GM21526 (cell line): ENCODE measurements around the gene TCF7L2.
"Not testable (repeated sequence)": the region's sequence is repeated elsewhere in the genome, so short reads cannot be mapped to it uniquely, and the experiment has no call there.

Source experiments
- ATAC-seq: cut with Tn5 transposase; IDR thresholded peaks from one replicate; pipeline ENCODE4 v1.9.1; 2021; ENCODE audit warnings: moderate library complexity; ENCODE audit not compliant: unreplicated experiment, low FRiP score

Gene TCF7L2

DNA sequence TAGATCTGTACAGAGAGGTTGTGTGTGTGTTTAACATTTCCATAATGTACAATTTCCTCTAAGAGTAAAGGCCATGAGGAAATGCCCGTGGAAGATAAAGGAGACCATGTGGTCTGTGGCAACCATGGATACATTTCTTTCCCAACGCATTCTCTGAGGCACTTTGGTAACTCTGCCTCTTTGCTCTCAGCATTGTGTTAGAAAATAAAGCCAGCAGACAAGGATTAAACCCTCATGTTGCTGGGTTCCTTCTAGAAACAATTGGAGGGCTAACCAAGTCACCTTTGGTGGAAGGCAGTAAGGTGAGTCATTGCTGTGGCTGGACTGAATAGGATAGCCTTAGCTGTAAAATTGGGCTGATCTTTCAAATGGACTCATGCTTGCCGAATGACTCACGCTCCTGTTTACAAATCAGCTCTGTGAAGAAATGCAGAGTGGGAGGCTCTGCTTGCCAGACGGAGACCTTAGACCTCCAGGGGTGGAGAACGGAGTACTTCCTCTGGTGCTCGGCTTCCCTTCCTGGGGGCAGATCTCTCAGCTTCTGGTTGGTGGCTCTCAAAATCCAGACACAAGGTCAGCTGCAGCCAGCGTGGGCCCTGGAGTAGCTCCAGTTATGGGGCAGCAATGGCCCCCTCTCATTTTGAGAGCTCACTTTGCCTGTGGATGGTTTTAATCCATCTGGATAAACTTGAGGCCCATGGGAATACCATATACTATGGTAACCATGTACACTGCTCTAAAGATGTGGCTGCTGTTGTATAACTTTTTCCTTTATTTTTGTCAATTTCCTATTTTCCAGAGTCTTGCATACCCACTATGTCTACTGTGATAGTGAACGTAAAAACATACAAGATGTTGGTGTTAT is 137.3 kb downstream of the TCF7L2 start:
- ATAC-seq = no peak

DNA sequence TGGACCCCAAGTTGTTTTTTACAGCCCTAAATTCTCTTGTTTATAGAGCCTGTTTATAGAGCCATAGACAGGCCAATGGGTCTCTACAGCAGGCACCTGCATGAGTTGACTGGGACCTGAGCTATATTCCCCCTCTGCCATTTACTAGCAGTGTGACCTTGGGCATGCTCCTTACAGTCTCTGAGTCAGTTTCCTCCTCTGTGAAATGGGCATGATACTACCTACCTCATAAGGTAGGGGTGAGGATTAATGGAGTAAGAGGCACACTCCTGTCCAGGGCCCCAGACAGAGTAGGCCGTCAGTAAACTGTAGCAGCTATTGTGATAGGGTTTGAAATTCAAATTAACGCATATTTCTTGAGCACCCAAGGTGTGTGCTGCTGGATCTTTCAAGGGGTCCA is 138.1 kb downstream of the TCF7L2 start:
- ATAC-seq = no peak

DNA sequence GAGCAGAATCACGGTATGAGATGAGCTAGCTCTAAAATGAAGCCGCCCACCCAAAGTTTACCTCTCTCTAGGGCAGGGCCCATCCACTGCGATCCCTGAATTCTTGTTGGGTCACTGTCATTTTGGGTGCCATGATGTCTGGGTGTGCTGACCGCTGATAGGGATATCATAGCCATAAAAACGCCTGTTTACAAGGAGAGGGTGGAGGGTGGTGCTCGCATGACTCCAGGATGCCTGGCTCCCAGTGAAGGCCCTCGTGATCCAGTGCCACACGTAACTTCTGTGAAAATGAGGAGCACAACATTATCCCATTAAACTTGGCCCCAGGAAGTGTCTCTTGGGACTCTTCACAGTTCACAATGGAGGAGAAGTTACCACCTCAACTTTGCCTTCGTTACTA is 139.5 kb downstream of the TCF7L2 start:
- ATAC-seq = no peak

DNA sequence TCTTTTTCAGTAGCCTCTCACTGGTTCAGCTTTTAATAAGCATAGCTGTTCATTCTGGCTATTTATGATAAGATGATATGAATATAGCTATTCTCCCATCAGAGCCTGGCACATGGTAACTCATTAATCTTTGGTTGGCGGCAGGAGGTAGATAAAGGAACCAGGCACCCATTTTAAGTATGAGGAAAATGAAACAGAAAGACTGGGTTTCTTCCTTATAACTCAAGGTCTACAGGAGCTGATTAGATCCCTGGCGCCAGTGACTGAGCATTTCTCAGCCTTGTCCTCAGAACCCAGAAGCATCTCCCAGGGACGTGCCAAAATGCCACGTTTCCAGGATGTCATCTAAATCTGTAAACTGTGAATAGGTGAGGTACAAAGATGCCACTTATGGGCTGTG is 141.9 kb downstream of the TCF7L2 start:
- ATAC-seq = no peak

DNA sequence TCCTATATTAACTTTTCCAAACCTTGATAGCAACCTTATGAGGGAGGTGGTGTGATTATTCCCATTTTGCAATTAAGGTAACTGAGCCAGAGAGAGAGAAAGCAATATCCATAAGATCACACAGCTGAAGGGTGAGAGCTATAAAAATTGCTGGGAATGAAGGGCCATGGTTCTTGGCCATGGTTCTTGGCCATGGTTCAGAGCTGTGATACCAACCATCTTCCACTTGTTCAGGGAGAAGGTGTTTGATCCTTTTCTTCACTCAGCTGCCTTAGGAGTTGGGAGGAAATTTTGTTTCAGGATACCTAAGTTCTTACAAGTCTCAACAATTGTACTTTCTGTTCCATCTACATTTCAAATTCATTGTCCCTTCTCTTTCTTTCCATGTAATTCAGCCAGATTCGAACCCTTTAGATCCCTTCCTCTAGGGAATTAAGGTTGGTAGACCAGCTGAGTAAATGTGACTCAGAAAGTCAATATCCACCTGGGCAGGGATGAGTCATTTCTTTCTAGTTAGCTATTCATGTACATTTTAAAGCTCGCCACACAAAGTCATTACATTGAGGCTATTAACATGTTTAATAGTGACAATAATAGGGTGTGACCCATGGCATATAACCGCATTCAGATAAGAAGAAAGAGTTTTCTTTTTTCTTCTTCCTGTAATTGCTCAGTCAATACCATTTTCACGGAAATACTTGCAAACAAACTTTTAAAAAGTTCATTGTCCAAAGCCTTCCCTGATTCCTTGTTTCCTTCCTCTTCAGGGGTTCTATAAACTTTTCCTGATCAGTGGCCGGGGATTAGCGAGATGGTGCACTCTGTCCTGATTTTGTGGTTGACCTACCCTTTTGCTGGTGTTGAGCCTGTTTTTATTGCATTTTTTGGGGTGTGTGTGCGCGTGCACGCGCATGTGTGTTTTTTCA is 143.4 kb downstream of the TCF7L2 start:
- no peak for ATAC-seq

DNA sequence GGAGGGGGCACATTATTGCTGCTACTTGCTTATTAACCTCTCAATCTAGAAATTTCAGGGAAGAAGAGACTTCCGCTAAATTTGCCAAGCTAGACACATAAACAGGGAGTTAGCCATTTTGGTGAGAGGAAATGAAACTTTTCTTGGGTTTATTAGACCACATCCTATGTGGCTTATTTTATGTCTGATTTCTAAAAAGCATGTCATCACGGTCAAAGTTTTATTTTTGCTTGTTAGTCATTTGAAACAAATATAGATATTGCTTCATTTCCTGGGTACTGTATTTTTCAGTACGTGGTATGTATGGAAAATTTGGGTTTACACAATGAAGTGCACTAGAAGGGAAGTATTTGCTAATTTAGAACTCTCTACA is 144.1 kb downstream of the TCF7L2 start:
- peak; percentile 65 for ATAC-seq

DNA sequence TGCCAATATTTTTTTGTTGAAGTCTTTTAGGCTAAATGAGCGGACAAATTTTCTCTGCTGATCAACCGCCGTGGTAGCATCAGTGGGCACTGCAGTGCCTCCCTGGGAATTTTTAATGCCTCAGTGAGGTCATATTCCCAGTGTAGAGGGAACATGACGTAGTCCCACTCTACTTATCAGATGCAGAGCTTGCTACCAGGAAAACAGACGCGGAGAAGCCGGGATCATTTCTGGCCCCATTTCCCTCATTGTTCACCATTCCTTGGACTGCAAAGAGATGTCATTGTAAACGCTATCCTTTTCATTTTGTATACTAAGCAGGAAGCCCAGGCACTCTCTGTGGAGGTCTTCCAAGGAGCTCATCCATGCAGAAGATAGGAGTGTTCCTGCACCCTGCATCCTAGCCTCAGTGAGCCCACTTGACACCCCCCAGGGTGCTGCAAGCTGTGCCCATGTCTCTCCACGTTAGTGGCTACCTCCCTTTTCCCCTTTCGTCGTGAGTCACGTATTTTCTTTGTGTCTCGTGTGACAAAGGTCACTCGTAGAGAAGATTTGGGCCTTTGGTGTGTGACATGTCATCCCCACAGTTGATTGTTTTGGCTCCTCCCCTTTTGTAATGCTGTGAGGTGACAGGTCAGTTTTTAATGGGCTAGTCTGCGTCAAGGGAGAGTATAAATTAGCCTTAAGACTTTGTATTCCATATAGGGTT is 145.5 kb downstream of the TCF7L2 start:
- no peak for ATAC-seq

DNA sequence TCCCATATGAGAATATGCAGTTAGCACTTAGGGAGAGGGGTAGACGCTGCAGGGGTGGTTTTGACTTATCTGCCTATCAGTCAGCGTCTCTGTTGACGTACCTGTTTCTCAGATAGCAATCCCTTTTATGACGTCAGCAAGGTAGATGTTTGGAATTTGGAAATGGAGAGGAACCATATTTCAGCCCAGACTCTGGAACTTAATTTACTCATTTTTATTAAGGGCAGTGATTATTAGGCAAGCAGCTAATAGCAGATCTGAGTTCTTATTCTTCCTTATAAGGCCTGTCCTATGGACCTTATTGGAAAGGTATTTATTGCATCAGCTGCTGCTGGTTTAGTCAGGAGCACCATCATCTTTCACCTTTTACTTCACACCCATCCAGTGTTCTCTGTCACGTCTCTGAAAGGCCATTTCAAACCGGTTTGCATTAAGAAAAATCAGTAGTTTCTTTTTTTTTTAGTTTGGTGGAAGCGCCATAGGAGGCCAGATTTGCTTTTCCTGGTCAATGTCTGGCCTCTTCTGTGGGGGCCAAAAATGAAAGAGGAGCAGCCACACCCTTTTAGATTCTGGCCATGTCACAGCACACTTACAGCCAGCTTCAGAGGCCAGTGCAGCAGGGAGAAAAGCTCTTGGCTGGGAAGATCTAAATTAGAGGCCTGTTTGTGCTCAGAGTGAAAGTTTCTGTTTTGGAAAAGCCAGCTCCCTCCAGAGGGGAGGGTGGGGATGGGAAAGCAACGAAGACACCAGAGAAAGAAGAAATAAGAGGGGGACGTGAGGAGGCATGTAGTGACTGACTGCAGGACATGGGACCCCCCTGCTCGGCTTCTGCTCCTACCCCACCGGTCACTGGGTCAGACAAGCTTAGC is 146.3 kb downstream of the TCF7L2 start:
- ATAC-seq = no peak

DNA sequence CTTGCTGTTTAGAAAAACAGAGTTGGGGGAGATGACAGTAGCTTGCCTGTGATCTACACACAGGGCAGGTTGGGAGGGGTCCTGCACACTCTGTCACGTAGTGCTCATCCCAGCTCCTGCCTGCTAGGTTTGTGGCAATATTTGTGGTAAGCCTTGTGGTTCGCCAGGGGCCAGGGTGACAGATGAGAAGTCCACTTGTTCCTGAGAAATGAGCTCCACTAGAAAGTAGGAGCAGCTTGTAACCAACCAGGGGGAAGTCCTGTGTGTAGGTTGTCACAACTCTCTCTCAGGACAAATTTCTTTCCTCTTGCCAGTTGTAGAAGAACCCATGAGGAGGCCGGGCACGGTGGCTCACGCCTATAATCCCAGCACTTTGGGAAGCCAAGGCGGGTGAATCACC is 147.0 kb downstream of the TCF7L2 start:
- no peak for ATAC-seq

DNA sequence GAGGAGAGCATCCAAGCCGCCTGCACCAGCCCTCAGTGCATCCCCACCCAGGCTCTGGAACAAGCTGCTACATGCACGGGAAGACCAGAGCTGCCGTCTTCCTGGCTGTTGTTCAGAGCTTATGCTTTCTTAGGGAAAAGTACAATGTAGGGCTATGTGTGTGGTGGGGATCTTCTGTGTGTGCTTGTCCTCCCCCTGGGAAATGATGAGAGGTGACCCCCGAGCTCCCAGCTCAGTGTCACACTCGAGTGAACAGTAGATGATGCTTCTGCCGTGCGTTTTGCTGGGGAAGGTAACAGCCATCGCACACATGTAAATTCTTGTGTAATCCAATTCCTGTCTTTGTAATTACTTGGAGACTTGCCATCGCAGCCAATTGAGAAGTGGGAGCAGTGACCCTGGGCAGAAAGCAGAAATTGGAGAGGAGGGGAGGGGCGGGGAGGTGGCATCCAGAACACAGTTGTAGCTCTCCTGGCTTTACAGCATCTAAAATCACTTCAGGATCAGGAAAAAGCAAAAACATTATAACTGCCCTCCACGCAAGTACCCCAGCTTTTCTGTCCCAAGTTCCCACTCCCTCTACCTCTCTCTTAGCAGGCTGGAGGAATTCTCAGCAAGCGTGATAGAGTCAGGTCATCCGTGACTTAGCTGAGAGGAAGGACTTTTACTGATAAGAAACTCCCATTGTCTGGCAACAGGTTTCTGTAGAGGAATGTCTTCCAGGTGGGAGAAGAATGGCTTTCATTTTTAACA is 149.6 kb downstream of the TCF7L2 start:
- no peak for ATAC-seq

DNA sequence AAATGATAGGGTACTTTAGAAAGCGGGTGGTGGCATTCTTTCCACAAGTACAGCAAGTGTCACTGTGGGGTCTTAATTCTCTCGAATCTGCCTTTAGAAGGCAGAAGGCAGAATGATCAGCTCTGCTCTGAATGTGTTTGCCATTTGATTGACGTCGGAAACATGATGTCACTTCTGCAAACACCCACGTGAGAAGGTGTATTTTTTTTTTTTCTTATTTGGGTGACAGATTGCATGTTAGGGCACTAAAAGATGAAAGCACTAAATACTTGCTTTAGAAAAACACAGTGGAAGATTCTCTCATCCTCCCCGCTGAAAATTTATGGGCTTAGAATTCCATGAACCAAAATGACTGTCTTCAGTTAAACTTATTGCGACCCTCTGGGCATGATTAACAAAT is 150.2 kb downstream of the TCF7L2 start:
- ATAC-seq = no peak

DNA sequence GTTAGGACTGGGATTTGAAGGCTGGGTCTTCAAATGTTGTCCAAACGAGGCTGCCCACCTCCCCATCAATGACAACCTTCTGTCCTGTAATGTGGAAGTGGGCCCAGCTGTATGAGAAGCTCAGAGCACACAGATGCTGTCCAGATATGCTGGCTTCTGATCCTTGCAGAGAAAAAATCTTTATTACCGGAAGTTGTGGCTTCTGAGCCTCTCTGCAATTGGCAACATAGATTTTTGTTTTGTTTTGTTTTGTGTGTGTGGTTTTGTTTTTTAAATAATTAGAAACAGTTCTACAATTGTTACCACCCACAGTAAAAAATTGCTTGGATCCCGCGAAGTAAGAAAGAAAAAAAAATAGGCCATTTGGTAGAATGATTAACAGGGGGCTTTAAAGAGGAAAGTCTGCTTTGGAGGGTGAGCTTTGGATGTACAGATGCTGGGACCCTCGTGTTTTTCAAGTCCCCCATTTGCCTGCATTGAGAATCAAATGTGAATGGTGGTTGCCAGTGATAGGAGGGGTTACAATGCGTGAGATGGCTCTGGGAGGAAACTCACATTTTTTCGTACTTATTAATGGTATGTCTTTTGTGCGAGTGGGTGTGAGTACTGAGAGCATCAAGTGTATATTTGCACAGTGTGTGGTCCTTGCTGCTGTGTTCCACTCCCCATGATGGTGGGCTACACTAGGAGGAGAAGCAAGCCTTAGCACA is 153.2 kb downstream of the TCF7L2 start:
- no peak for ATAC-seq

DNA sequence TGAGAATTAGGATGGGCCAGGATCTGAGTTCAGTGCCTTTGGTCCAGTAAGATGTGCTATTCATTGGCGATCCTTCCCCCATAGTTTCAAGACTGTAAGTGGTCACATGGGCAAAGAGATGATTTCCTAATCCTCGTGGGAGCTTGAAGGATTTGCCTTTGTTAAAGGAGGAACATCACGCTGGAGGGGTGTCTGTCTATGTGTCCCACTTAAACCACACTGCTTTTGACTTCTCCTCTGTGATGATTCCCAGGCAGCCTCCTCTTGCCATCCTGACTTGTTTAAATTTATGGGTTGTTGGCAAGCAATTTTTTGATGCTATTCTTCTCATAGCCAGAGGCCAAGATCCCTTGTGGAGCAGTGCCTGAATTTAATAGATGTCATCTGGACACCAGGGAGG is 154.0 kb downstream of the TCF7L2 start:
- ATAC-seq = no peak

DNA sequence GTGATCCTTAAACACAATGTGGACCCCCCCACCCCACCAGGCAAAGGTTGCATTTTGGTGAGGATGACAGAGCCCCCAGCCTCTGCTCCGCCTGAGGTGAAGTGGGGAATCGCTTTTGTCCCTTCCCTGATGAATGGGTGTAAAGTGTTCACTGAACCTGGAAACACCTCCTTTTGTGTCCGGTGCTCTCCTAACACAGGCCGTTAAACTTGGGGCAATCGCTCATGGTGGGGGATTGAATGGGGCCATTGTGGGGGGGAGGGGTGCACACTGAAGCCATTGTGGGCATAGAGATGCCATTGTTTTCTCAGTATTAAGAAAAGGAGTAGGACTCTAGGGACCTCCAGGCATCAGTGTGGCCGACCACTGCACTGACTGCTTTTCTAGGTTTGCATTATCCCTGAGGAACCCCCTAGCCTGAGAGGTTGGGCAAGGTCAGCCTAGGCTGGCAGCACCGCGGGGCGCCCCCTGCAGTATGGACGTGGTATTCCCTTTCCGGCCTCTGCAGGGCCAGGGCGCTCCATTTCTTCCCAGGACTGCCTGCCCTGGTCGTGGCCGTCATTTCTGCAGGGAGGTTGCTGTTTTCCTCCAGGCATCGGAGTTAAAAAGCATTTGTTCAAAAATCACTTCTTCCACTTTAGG is 158.3 kb downstream of the TCF7L2 start:
- ATAC-seq = no peak

DNA sequence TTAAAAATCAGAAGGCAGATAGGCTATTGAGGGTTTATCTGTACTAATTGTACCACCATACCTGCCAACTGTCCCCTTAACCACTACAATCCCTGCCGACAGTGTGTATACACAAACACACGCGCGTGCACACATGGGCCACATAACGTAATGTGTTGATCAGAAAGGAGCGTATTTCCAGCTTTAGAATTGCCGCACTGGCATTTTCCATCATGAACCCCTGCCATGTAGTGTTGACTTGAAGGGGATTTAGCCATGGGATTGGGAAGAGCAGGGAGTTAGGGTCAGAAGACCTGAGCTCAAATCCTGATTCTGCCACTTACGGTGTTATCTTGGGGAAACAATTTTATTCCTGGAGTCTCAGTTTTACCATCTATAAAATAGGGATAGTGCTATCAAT is 158.9 kb downstream of the TCF7L2 start:
- no peak for ATAC-seq

DNA sequence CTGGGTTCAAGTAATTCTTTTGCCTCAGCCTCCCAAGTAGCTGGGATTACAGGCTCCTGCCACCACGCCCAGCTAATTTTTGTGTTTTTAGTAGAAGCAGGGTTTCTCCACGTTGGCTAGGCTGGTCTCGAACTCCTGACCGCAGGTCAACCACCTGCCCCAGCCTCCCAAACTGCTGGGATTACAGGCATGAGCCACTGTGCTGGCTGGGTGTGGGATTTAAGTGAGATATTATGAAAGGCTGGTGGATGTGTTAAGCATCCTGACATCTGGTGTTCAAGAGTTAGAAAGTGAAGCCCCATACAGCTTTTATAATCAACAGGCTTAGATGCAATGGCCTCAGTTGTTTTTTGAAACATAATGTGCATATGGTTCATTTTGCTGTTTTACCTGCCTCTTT is 159.4 kb downstream of the TCF7L2 start:
- ATAC-seq = not testable (repeated sequence)

DNA sequence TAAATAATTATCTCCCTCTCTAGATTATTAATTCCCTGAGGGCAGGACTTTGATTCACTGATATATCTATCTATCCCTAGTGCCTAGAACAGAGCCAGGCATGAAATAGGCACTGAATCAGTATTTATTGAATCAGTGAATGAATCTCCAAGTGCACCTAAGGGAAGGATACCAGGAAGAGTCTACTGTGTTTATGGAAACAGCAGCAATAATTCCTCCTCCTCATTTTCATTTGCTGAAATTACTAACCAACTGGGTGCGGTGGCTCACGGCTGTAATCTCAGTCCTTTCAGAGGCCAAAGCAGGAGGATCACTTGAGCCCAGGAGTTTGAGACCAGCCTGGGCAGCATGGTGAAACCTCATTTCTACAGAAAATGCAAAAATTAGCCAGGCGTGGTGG is 161.2 kb downstream of the TCF7L2 start:
- no peak for ATAC-seq
